Stimulated activated CD8-positive, alpha-beta memory T cell treated with anti-CD3 and anti-CD28 coated beads, Interleukin-15, amount 100 ng/mL, for 1 hour (primary cell): Measurements from ENCODE around the gene CD44.

Experiments
- DNase-seq: peaks from one replicate; pipeline ENCODE4 v3.0.0-alpha.2; 2020; ENCODE audit warnings: low read depth

Gene CD44

DNA sequence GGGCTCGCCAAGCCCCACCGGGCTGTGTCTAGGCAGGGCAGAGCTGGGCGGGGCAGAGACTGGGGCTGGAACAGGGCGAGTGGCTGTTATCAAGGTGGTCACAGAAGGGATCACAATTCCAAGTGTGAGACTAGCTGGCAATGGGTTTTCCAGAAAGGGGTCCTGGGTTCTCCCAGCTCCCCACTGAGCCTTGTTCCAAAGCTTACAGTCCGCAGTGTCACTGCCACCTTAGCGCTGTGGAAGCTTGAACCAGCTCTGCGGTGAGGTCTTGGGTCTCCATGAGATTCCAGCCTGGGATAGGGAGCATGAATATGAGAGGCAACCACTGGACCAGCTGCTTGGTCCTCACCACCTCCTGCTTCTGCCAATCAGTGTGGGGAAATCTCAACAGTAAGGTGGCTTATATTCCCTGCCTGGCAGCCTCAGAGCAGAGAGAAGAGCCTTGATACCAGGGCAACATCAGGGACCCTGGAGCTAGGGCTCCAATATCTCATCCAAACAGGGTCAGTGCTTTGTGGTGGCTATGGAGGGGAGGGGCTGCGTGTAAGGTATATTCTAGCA is 831 bp downstream of the CD44 start:
- no peak for DNase-seq

DNA sequence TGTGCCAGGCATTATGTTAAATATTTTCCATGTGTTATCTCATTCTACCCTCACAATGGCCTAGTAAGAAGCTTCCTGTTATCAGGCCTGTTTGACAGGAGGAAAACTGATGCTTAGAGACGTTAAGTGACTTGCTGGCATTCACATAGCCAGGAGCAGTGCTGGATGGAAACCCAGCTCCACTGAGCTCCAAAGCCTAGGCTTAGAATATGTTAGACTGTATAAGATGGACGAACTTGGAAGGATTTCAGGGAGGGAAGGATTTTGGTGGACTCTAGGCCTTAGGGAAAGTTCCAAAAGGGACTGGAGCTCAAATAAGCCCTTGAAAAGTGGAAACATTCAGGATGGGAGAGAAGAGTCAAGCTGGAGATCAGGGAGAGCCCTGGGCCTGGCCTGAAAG is 2.1 kb downstream of the CD44 start:
- DNase-seq, result no peak

DNA sequence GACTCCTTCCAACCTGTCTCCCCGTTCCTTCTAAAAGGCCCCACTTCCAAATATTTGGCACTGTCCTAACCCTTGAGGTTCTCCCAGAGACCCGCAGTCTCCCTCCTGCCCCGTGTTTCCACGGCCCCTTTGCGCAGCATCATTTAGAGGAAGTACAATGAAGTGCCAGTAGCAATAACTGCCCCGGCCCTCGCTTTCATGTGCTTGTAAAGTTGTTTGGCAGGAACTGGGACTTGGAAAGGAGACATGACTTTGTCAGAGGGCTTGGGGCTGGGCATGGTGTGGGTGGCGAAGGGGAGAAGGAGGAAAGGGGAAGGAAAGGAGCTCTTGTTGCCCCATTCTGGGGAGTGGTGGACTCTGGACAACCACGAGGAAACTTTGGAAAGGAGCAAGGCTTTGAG is 2.6 kb downstream of the CD44 start:
- no peak for DNase-seq

DNA sequence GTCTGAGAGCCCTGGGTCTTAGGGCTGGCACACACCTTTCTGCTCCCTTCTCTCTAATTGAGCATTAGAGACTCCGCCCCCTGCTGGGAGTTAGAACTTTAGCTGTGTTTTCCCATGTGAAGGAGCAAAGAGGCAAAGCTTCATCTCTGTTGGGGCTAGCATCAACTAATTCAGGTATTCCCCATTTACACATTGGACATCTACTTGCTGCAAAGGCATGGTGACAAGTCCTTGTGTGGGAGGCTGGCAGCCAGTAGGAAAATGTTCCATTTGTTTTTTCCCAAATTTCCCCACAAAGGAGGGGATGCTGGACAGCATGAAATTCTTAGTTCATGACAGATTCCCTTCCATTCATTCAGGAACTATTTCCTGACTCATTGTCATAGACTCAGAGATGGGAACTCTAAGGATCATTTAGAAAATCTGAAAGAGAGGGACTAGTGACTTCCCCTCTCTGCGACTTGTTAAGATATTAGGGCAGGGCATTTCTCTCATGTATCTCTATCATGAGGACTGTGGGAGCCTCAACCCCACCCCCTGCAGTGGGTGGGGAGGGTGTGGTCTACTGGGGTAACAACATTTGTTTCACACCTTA is 3.6 kb downstream of the CD44 start:
- no peak for DNase-seq

DNA sequence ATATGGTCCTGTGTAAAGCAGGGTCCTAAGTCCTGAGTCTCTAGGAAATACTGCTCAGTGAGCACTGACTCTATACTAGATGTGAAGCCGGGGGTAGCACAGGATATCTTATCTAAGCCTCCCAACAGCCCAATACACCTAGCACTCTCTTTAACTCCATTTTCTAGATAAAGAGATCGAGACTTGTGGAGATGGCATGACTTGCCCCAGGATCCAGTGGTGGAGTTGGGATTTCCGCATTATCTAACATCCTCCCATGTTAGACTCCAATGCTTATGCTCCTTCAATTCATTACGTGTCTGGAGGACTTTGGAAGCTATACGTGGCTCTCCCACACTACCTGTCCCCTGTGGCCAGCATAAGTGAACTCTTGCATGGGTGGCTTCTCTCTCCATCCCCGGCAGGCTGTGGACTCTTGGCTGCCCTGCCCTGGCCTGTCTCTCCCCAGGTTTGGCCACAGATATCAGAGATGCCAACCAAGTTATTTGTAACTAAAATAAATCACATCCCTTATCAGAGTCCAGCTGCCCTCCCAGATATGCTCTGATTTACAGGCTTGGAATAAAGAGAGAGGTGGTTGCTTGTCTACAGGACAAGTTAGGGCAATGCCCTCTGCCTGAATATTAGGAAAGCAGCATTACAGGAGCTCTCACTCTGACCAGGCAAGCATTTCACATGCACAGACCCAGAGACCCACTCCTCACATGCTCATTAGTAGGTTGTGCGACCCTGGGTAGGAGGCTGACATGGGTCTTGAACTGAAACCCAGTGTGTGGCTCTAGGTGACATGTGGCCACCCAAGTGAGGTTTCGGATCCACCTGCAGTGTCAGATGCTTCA is 4.5 kb downstream of the CD44 start:
- no peak for DNase-seq

DNA sequence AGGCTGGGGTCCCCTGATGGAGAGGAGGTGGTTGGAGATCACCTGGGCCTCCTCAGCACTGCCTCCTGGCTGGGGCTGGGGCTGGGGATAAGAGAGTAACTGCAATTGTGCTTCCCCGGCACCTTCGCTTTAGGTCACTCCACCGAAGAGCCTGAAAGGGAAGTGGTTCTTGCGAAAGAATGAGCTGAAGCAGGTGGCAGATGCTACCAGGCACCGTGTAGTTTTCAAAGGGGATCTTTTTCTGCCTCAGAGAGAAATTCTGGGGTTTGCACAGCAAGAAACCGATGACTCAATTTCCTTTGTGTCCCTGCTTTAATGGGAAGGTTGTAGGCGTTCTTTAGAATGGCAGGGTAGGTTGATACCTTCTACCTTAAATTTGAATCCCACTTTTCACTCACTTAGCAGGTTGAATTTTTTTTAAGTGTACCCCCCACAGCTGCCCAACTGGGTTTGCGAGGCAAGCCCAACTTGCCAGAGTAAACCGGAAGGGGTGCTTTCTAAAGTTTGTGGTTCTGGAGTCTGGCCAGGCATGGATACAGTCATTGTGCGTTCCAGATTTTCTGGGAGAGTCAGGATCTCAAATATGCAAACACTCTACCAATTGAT is 5.3 kb downstream of the CD44 start:
- DNase-seq, result no peak

DNA sequence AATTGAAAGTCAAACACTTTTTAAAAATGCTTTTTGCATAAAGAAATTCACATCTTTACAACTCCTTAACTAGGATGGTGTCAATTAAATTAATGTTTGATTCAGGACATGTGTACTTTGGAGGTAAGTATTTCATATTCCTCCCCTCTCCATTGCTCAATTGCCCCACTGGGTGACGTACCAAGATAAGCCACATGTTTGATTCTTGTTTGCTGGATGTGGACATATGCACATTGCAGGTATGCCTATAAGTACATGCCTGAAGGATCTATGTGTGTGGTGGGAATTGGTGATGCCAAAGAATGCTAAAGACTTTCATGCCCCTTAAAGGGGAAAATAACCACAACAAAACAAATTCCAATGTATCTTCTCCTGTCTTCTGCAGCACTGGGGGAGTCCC is 5.8 kb downstream of the CD44 start:
- no peak for DNase-seq

DNA sequence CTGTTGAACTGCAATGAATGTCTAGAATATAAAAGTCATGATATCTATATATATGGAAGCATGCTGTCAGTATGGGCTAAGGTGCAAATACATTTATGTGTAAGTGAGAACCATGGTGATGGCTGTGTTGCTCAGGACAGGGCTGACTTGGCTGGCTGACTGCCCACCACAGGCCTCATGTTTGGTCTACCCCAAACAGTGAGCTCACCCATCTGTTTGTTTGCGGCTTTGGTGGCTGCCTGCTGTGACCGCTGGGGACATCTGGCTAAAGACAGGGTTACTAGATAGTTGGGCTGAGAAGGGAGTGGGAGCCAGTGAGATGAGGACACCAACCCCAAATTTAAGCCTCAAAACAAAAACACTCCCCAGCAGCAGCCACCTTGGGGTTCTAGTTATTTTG is 6.3 kb downstream of the CD44 start:
- no peak for DNase-seq

DNA sequence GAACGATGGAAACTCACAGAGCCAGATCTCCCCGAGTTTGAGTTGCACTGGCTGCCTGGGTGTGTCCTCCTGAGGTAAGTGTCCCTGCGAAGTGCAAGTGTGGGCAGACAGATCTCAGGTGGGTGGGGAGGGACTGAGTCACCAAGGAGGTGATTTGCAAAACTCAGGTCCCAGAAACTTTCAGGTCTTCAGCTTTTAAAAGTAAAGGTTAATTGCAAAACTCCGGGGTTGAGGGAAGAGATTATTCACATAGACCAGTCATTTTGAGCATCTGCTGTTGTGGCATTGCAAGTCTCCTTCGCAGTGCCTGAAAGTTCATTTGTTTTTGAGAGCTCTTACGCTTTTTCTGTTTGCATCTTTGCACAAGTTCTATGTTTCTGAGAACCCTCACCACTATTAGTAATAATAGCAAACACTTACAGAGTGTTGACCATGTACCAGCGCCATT is 7.1 kb downstream of the CD44 start:
- no peak for DNase-seq

DNA sequence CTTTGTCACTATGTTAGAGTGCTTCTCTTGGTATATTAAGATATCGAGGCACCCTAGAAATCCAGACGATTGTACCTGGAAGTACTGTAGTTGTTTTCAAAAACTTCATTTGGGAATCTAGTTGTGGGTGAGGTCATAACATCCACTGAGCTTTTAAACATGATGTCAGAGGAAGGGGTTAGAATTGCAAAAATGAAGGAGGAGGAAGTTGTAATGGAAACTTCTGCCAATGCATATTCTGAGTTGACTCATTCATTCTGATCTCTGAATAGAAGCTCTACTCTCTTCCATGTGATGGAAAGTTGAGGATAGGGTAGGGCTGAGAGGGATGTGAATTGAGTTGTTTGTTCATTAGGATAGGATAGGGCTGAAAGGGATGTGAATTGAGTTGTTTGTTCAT is 7.7 kb downstream of the CD44 start:
- DNase-seq, result no peak

DNA sequence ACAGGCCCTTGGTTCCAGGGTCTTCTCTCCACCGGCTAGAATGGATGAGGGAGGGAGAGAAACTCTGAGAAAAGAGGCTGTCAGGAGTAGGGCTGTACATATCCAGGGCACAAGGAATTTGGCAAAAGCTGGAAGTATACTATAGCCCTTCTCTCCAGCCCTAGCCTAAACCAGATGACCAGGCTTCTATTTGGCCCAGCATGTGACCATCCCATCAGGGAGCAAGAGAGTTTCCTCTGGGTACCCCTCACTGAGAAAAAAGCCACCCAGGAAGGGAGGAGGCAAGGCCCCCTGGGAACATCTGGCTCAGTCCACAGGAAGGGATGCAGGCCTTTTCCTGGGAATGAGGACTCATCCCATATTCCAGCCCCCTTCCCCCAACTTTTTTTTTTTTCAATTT is 8.3 kb downstream of the CD44 start:
- DNase-seq, result no peak

DNA sequence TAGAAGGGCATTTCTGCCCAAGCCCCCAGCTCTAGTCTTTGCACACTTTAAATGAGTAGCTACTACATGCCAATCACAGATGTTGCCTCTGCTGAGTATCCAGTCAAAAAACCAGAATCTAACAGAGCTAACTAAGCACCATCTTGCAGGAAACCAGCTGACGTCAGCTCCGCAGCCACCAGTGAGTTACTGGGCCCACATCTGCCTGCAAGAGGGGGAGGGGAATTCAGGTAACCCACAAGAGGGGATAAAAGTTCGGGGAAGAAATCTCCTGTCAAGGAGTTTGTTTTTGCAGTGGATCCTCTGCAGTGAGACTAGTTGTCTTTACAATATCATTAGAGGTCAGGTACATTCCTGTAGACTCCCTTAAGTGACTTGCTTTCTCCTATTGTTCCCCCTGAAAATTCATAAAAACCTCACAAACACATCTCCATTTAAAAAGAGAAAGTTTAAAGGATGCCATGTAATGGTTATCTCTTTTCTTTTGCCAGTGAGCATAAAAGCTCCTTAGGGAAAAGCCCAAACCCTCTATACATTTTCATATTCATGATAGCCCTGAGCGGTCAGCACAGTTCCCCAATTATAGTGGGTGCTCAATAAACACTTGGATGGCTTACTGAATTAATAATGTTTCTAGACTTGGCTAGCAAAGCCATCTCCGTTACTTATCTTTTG is 9.3 kb downstream of the CD44 start:
- no peak for DNase-seq

DNA sequence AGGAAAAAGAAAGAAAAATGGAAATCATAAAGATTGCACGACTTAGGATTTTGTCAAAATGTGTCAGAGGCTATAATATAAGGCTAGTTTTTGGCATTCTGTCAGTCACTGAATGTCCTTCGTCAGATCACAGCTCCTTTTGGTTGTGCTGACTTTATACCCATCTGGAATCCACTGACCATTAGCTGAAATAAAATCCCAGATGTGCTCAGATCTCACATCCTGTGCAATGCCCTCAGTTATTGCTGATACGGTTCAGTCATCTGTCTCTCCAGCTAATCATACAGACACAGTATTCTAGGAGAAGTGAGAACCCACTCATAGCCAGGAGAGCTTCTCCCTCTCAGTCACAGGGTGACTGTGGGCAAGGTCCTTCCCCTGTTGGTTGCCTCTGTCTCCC is 11.5 kb downstream of the CD44 start:
- no peak for DNase-seq

DNA sequence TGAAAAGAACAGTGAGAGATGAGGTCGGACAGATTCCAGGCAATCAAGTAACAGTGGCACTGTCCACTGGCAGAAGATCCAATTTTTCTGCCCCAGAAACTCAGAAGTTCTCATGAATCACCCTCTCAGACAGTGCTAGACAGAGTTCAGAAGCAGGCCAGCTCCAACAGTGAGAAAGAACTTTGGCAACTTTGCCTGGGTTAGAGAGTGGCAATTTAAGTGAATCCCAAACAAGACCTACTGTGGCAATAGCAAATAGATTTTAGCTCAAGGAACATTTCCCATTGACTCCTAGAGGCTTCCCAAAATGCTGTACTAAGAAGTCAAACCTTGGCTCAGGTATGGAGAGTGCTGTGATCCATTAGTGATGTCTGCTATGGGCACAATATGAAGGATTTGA is 12.3 kb downstream of the CD44 start:
- DNase-seq, result no peak

DNA sequence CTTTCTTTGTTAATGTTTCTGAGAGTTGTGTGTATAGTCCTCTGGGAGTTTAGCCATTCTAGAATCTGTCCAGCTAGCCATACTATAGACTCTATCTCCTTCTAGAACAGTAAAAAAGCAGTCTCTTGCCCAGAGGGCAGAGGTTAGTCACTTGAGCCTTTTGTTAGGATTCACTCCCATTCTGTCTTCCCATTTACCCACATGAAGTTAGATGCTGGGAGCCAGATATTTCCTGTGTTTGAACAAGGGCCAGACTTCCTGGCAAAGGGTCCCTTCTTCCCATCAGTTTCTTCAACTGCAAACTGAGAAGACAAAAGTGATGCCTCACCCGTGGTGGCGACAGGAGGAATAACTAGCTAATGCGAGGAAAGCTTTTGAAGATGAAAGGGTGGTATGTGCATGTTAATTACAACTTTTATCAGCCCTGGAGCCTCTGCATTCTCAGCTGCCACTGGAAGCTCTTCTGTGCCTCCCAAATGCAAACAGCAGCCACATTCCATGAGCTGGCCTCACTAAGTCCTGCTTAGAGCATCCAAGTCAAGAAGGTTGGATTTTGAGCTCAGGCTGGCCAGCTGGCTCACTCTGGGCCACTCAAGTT is 12.8 kb downstream of the CD44 start:
- DNase-seq, result no peak

DNA sequence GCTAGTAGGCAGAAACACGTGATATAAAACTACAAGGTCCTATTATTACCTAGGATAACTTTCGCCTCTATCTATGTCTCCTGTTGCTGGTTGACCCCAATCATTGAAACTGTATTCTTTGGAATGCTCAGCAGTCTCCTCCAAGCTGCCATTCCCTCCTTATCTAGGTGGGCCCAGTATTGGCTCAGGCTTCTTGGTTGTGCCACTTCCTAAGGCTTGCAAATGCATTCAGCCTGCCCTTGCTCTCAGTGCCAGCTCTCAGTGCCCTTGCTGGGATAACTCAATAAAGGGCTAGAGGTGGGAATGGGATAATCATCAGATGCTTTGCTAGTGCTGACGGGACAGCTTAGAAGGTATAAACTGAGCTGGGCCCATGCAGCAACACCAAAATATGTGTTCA is 13.6 kb downstream of the CD44 start:
- DNase-seq, result no peak

DNA sequence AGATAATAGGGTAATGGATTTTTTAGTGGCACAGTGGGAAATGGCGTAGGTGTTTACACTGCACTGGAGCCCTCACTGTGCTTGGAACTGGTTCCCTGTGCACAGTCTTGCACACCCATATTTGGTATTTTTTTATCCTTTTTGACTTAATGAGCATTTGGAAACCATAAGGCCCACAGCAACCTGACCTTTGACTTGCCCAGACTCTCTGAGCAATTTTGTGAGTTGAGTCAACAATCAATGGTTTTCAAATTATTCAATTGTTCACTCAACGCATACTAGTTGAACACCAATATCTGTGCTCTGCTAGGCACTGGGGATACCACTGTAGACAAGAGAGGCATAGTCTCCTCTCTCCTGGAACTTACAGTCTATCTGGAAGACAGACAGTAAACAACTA is 14.3 kb downstream of the CD44 start:
- DNase-seq, result no peak

DNA sequence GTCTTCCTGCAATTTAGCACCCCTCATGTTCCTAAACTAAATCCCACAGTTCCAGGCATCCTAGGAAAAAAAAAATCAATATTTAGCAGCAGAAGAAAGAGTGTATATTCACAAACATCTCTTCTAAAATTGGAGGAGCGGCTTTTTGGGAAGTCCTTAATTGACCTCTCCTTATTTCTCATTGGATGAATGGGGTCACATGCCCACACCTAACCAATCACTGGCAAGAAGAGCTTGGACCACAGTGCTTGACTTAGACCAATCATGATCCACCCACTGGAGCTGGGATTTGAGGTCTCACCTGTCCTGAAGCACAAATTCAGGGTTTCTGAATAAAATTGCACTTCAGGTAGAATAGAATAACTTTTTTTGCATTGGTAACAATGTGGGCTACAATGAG is 16.0 kb downstream of the CD44 start:
- DNase-seq, result no peak

DNA sequence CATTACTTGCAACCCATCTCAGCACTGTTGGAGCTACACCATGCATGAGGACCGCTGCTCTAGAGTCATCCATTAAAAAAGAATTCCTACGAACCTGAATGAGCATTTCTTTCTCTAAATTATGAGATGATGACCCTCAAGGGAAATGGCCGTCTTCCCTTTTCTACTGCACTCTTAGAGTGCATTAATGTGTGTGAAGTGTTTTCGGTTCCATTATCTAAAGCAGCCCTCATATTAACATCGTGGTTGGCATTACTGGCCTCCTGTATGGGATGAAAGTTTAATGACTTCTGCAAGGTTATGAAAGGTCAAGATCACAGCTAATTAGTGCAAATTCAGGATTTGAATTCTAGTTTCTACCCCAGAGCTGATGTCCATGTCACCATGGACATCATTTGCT is 16.7 kb downstream of the CD44 start:
- no peak for DNase-seq

DNA sequence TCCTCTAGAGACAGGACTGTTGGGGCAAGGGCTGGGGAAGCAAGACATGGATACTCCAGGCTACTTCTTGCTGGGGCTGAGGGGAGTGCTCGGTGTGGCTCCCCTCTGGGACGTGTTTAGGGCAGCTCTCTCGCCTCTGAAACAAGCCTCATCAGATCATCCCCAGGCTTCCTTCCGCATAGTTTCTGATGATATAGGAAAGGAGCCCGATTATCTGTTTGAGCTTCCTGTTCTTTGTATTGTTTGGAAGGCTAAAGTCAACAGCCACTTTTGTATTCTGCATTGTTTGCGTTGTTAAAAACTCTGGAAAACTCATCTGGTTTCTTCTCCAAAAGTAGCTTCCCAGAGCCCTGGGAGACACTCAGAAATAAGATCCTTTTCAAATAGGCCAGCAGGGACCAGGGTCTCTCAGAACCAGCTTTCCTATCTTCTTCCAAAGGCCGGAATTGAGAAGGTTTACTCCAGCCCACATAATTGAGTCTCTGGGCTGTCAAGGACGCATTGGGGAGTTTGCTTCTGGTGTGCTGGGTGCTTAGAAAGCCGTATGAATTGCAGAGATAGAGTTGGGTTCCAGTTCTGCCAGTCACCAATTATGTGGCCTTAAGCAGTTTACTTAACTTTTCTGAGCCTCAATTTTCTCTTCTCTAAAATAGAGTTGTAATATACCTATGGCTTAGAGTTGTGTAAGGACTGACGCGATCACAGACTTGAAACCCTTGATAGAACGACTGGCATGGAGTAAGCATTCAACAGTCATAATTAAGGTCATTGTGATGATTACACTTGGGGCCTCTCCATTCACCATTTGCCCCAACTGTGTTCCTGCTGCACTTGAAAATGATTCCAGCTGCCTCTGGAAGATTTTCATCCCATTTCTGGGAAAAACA is 19.1 kb downstream of the CD44 start:
- no peak for DNase-seq
